Gastrocnemius medialis (tissue), 4 donors: ENCODE results near the gene ACSF2. TPM values are rescaled to one million over a fixed set of nuclear protein-coding genes. Genes with fewer than 3 reads are reported as not detected.
A peak's percentile ranks its signal among the peaks of the same experiment; 100 is the strongest.

Experiments
- ATAC-seq, 2 donors: fragments of 150-250 bp; one replicate each; pipeline ENCODE4 v1.9.1; 2016
- DNase-seq, 2 donors: peaks; one replicate each; pipeline ENCODE4 v3.0.0-alpha.2; 2019
- H3K27ac ChIP-seq, 4 donors: fragments of 200-600 bp; sonication (generic); 1 replicate in 1 of 4; 2 replicates in 3 of 4; pipeline ENCODE4 v1.5.1; 2016 to 2018; ENCODE audit warnings: mild to moderate bottlenecking in 2 of 4, moderate library complexity in 1 of 4
- H3K27me3 ChIP-seq, 3 donors: fragments of 200-600 bp; sonication (generic) in 2 of 3; 1 replicate in 1 of 3; 2 replicates in 2 of 3; pipeline versions ENCODE4 v1.5.1 to v1.6.0; 2016 to 2019; ENCODE audit warnings: mild to moderate bottlenecking in 1 of 3, moderate library complexity in 1 of 3
- H3K36me3 ChIP-seq, 2 donors: fragments of 200-600 bp; sonication (generic) in 1 of 2; one replicate each; pipeline ENCODE4 v1.5.1; 2017 to 2018
- H3K4me1 ChIP-seq, 2 donors: fragments of 200-600 bp; sonication (generic) in 1 of 2; one replicate each; pipeline ENCODE4 v1.5.1; 2016 to 2017; ENCODE audit warnings: mild to moderate bottlenecking in 2 of 2
- H3K4me3 ChIP-seq, 4 donors: fragments of 200-600 bp; sonication (generic) in 3 of 4; 1 replicate in 1 of 4; 2 replicates in 3 of 4; pipeline ENCODE4 v1.5.1; 2016 to 2019; ENCODE audit warnings: mild to moderate bottlenecking in 2 of 4
- H3K9me3 ChIP-seq, 3 donors: fragments of 200-600 bp; sonication (generic) in 2 of 3; 1 replicate in 1 of 3; 2 replicates in 2 of 3; pipeline ENCODE4 v1.5.1; 2016 to 2019
- POLR2A ChIP-seq, 2 donors: fragments of 450-650 bp; IDR thresholded peaks; one replicate each; pipeline ENCODE4 v1.6.1; 2017; ENCODE audit warnings: antibody characterized with exemption in 2 of 2, mild to moderate bottlenecking in 2 of 2, moderate library complexity in 2 of 2
- in situ Hi-C, 4 donors: fragments of 200-750 bp; cut with MboI; loops; one replicate each; pipeline versions ENCODE4 v1.15.0 to v1.8.0; 2017; ENCODE audit warnings: low sequenced_read_pairs in 4 of 4
- intact Hi-C: fragments of 100-400 bp; cut with DNase I; formaldehyde crosslinking; loops from one replicate; pipeline ENCODE4 v1.15.1; 2023; ENCODE audit warnings: low total_unique reads
- total RNA-seq, 4 donors: library from RNA; depleted of rRNA; stranded (reverse); fragments of >200 nt; gene quantifications; one replicate each; pipeline versions ENCODE4 v1.1.0 to v1.2.3, GENCODE V29; 2016
- TF ChIP-seq, protein P1 (sequence below), 5 experiments: fragments of 450-650 bp in 3 of 5; fragments of 200-600 bp in 2 of 5; sonication (generic) in 2 of 5; IDR thresholded peaks in 4 of 5; conservative IDR thresholded peaks in 1 of 5; 1 replicate in 4 of 5; 2 replicates in 1 of 5; pipeline ENCODE4 v1.5.1; 2016 to 2019; ENCODE audit warnings: antibody characterized with exemption in 5 of 5, mild to moderate bottlenecking in 3 of 5, moderate library complexity in 3 of 5

The ACSF2 gene
- total RNA-seq, 4 donors from 2014 or later = 8.7 to 61.4 (median 34.2) TPM

GRCh38 chr17:50469208-50469605, 43.2 kb downstream of the ACSF2 start:
- intact Hi-C loops = no loop called here
- Histone ChIP-seq H3K4me3 (peak overlapping the region; percentile 38 to 59 (median 44)), H3K4me1 (peaks cover 49 to 58% of the 10 kb centered on the region in 2 donors), H3K9me3 (no peaks in the 10 kb centered on the region), H3K27ac (peak overlapping the region; percentile 60 to 82 (median 73)), H3K36me3 (no peaks in the 10 kb centered on the region), H3K27me3 (no peaks in the 10 kb centered on the region)
- peak in 1 of 2 donors; percentile 2 for DNase-seq
- TF ChIP-seq, protein P1, sequence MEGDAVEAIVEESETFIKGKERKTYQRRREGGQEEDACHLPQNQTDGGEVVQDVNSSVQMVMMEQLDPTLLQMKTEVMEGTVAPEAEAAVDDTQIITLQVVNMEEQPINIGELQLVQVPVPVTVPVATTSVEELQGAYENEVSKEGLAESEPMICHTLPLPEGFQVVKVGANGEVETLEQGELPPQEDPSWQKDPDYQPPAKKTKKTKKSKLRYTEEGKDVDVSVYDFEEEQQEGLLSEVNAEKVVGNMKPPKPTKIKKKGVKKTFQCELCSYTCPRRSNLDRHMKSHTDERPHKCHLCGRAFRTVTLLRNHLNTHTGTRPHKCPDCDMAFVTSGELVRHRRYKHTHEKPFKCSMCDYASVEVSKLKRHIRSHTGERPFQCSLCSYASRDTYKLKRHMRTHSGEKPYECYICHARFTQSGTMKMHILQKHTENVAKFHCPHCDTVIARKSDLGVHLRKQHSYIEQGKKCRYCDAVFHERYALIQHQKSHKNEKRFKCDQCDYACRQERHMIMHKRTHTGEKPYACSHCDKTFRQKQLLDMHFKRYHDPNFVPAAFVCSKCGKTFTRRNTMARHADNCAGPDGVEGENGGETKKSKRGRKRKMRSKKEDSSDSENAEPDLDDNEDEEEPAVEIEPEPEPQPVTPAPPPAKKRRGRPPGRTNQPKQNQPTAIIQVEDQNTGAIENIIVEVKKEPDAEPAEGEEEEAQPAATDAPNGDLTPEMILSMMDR (IDR thresholded peaks at IDR 0.05 in 4 of 5, conservative IDR thresholded peaks at IDR 0.05 in 1 of 5) = no peak
- TF ChIP-seq POLR2A (IDR thresholded peaks at IDR 0.05) = no peak
- in situ Hi-C loops = no loop called here
- no peak for ATAC-seq

DNA sequence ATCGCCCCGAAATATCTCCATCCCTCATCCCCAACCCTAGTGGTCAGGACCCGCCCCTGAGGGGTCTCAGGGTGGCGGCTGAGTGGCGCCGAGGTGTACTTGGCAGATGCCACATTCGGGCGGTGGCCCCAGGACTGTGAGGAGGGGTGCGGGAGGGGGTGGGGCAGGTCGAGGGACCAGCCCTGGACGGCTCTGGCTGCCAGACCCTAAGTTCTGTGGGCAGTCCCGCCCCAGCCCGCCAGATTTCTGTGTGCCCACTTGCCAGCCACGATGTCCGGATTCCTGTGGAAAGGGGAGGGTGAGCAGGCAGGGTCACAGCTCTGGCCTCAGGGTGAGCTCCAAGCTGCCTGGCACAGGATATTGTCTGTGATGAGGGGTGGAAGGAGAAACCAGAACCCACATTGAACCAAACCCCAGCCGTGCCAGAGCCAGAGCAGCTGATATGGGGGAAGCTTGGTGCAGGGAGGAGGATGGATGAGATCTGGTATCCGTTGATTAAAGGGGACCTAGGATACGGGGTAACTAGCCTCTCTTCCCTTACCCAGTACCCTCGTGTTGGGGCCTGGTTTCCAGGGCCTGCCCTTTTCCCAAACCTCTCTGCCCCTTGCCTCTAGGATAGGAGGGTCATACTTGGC, 43.8 kb downstream of the ACSF2 start:
- Histone ChIP-seq H3K27me3 (no peaks in the 10 kb centered on the region), H3K4me1 (peaks cover 49 to 58% of the 10 kb centered on the region in 2 donors), H3K27ac (peak overlapping the region; percentile 60 to 82 (median 73)), H3K9me3 (no peaks in the 10 kb centered on the region), H3K36me3 (no peaks in the 10 kb centered on the region), H3K4me3 (peak overlapping the region in 3 of 4 donors; percentile 38 to 59 (median 50))
- intact Hi-C loops = loop anchor here (10.0 kb wide), 1 partner anchor 485 kb away; no protein-coding TSS in a partner anchor
- in situ Hi-C loops = loop anchor here in 1 of 4 donors (10.0 kb wide), 1 partner anchor 45 kb away; the partner anchor contains the start of gene ACSF2
- TF ChIP-seq, protein P1 (IDR thresholded peaks at IDR 0.05 in 4 of 5, conservative IDR thresholded peaks at IDR 0.05 in 1 of 5) = no peak
- no peak for TF ChIP-seq POLR2A (IDR thresholded peaks at IDR 0.05)
- no peak for ATAC-seq
- DNase-seq = peak in 1 of 2 donors; percentile 2

- no peaks in the 10 kb centered on the region for H3K9me3 ChIP-seq
- DNase-seq (peak in 1 of 2 donors; percentile 6), ATAC-seq (peak in 1 of 2 donors; percentile 3)
- intact Hi-C loops (loop anchor here (10.0 kb wide), 1 partner anchor 484 kb away; no protein-coding TSS in a partner anchor), in situ Hi-C loops (loop anchor here in 1 of 4 donors (10.0 kb wide), 1 partner anchor 46 kb away; the partner anchor contains the start of gene ACSF2)
- H3K27me3 ChIP-seq = no peaks in the 10 kb centered on the region
- peaks cover 49 to 58% of the 10 kb centered on the region in 2 donors for H3K4me1 ChIP-seq
- no peaks in the 10 kb centered on the region for H3K36me3 ChIP-seq
- no peak overlapping the region for H3K4me3 ChIP-seq
- TF ChIP-seq POLR2A (IDR thresholded peaks at IDR 0.05) = no peak
- TF ChIP-seq, protein P1 (IDR thresholded peaks at IDR 0.05 in 4 of 5, conservative IDR thresholded peaks at IDR 0.05 in 1 of 5) = no peak
- peak overlapping the region; percentile 60 to 82 (median 73) for H3K27ac ChIP-seq
Observed at GRCh38 chr17:50470426-50470825, 44.4 kb downstream of the ACSF2 start.

DNA sequence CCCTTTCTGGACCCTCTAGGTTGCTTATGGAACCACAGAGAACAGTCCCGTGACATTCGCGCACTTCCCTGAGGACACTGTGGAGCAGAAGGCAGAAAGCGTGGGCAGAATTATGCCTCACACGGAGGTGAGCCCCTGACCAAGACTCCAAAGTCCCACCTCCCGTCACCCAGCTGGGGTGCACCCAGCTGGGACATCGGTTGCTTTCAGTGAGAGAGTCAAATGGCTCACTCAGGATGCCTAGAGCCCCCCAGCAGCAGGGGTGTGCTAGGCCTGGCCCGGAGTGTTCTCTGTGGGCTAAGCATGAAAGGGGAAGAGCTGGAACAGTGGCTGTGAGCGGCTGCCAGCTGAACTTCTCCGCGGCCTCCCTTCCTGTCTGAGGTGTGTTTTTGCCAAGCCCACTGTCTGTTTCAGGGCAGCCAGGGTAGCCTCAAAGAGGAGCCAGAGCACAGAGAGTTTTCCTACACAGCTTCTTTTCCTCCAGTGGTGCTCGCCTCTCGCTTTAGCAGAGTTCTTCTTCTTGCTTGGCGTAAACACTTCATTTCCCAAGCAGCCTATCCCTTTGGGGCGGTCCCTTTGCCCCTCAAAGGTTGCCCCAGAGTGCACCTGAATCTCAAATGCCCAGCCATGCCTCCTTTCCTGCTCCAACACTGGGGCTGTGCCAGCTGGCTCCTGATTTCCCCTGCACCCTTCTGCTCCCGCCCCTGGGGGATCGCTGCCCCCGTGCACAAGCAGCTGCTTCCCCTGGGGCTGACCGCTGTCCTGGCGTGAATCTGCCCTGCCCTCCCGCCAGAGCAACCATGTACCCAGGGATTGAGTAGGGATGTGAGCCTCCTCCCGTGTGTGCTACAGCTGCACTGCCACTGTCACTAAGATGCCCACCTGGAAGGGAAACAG, 45.2 kb downstream of the ACSF2 start:
- no peaks in the 10 kb centered on the region for H3K36me3 ChIP-seq
- no peaks in the 10 kb centered on the region for H3K27me3 ChIP-seq
- TF ChIP-seq, protein P1 (IDR thresholded peaks at IDR 0.05 in 4 of 5, conservative IDR thresholded peaks at IDR 0.05 in 1 of 5) = no peak
- H3K9me3 ChIP-seq = no peaks in the 10 kb centered on the region
- no peak overlapping the region for H3K4me3 ChIP-seq
- ATAC-seq = peak in 1 of 2 donors; percentile 11
- peaks cover 46 to 58% of the 10 kb centered on the region in 2 donors for H3K4me1 ChIP-seq
- DNase-seq = peak in 1 of 2 donors; percentile 17
- peak overlapping the region; percentile 60 to 82 (median 73) for H3K27ac ChIP-seq
- intact Hi-C loops (loop anchor here (10.0 kb wide), 1 partner anchor 484 kb away; no protein-coding TSS in a partner anchor), in situ Hi-C loops (loop anchor here in 1 of 4 donors (10.0 kb wide), 1 partner anchor 46 kb away; the partner anchor contains the start of gene ACSF2)
